Activated effector memory CD4-positive, alpha-beta T cell treated with Interleukin-2 at 50 U/mL for 16 hours (primary cell): Measurements from ENCODE around the gene HJURP.
A peak's percentile ranks its signal among the peaks of the same experiment; 100 is the strongest.
"Not testable (repeated sequence)": the region's sequence is repeated elsewhere in the genome, so short reads cannot be mapped to it uniquely, and the experiment has no call there.

Experiments used
- DNase-seq: peaks from one replicate; pipeline ENCODE4 v3.0.0-alpha.2; 2020

HJURP gene

GRCh38 chr2:233854241-233854981 lies at the start of gene HJURP:
Gene HJURP (minus strand): TSS chr2:233854535. CDS start chr2:233854500, 35 bp downstream.
- DNase-seq = peak; percentile 89

GRCh38 chr2:233901884-233902283 lies 47.5 kb upstream of the HJURP start:
- DNase-seq = no peak

GRCh38 chr2:233901367-233901766 lies 47.0 kb upstream of the HJURP start:
- DNase-seq = no peak

- not testable (repeated sequence) for DNase-seq
Observed at GRCh38 chr2:233896253-233896652, 41.9 kb upstream of the HJURP start.

- no peak for DNase-seq
Observed at GRCh38 chr2:233892793-233893192, 38.5 kb upstream of the HJURP start.

- no peak for DNase-seq
Observed at GRCh38 chr2:233882353-233882752, 28.0 kb upstream of the HJURP start.

- DNase-seq = not testable (repeated sequence)
Observed at GRCh38 chr2:233872125-233872524, 17.8 kb upstream of the HJURP start.

- no peak for DNase-seq
Observed at GRCh38 chr2:233871432-233871831, 17.1 kb upstream of the HJURP start.

GRCh38 chr2:233867993-233868532 lies 13.7 kb upstream of the HJURP start, which contains the start of gene MSL3B:
Gene MSL3B (minus strand): TSS chr2:233868386.
- peak; percentile 37 for DNase-seq

- no peak for DNase-seq
Observed at GRCh38 chr2:233866479-233866878, 12.1 kb upstream of the HJURP start.

- no peak for DNase-seq
Observed at GRCh38 chr2:233865838-233866237, 11.5 kb upstream of the HJURP start.

GRCh38 chr2:233862261-233862768 lies 8.0 kb upstream of the HJURP start:
- no peak for DNase-seq

- no peak for DNase-seq
Observed at GRCh38 chr2:233858331-233858730, 4.0 kb upstream of the HJURP start.

- DNase-seq = peak; percentile 21
Observed at GRCh38 chr2:233857511-233858141, 3.3 kb upstream of the HJURP start.

- DNase-seq = no peak
Observed at GRCh38 chr2:233856184-233856583, 1.8 kb upstream of the HJURP start.

- DNase-seq = no peak
Observed at GRCh38 chr2:233855345-233855744, 1.0 kb upstream of the HJURP start.

GRCh38 chr2:233853883-233854240 lies 473 bp downstream of the HJURP start:
- no peak for DNase-seq

GRCh38 chr2:233853353-233853752 lies 982 bp downstream of the HJURP start:
- no peak for DNase-seq

GRCh38 chr2:233852056-233852455 lies 2.3 kb downstream of the HJURP start:
- DNase-seq = no peak

GRCh38 chr2:233851169-233851568 lies 3.2 kb downstream of the HJURP start:
- no peak for DNase-seq

- no peak for DNase-seq
Observed at GRCh38 chr2:233850745-233851144, 3.6 kb downstream of the HJURP start.

GRCh38 chr2:233849607-233850271 lies 4.6 kb downstream of the HJURP start:
- no peak for DNase-seq

GRCh38 chr2:233848276-233848675 lies 6.1 kb downstream of the HJURP start:
- DNase-seq = no peak
